Measurements from ENCODE around the gene REXO5.
"Not testable (repeated sequence)": the region's sequence is repeated elsewhere in the genome, so short reads cannot be mapped to it uniquely, and the experiment has no call there.

The REXO5 gene

GRCh38 chr16:20803561-20804214 lies 2.6 kb upstream of the REXO5 start:
- in situ Hi-C loops (cut with HindIII; ENCODE audit: low pct_ligation_motif_present, low sequenced_read_pairs), result no loop called here
- Histone ChIP-seq H3K4me3 (ENCODE audit: low read depth, low read length) (no peak overlapping the region), H3K27ac (no peak overlapping the region), H3K36me3 (replicated peaks) (no peaks in the 10 kb centered on the region), H3K27me3 (replicated peaks) (no peaks in the 10 kb centered on the region)
- DNase-seq, result no peak
- TF ChIP-seq CTCF (IDR thresholded peaks at IDR 0.05; ENCODE audit: low read depth, low read length, missing control alignments), result no peak

GRCh38 chr16:20805684-20806167 lies 601 bp upstream of the REXO5 start:
- peak; percentile 4 for DNase-seq
- H3K36me3 ChIP-seq (replicated peaks); in situ Hi-C loops (cut with HindIII; ENCODE audit: low pct_ligation_motif_present, low sequenced_read_pairs); H3K27me3 ChIP-seq (replicated peaks): not testable (repeated sequence)
- H3K4me3 ChIP-seq (ENCODE audit: low read depth, low read length), result peak overlapping the region; percentile 90
- H3K27ac ChIP-seq, result peak overlapping the region; percentile 8

GRCh38 chr16:20807862-20808261 lies 1.5 kb downstream of the REXO5 start:
- in situ Hi-C loops (cut with HindIII; ENCODE audit: low pct_ligation_motif_present, low sequenced_read_pairs), result no loop called here
- DNase-seq, result no peak
- H3K27me3 ChIP-seq (replicated peaks), result no peaks in the 10 kb centered on the region
- no peak overlapping the region for H3K4me3 ChIP-seq (ENCODE audit: low read depth, low read length)
- no peaks in the 10 kb centered on the region for H3K36me3 ChIP-seq (replicated peaks)
- H3K27ac ChIP-seq, result no peak overlapping the region
- TF ChIP-seq CTCF (IDR thresholded peaks at IDR 0.05; ENCODE audit: low read depth, low read length, missing control alignments), result no peak

GRCh38 chr16:20811889-20812439 lies 5.6 kb downstream of the REXO5 start:
- TF ChIP-seq CTCF (IDR thresholded peaks at IDR 0.05; ENCODE audit: low read depth, low read length, missing control alignments), result no peak
- H3K4me3 ChIP-seq (ENCODE audit: low read depth, low read length), result no peak overlapping the region
- in situ Hi-C loops (cut with HindIII; ENCODE audit: low pct_ligation_motif_present, low sequenced_read_pairs), result no loop called here

GRCh38 chr16:20812510-20812909 lies 6.2 kb downstream of the REXO5 start:
- H3K4me3 ChIP-seq (ENCODE audit: low read depth, low read length), result no peak overlapping the region
- no peaks in the 10 kb centered on the region for H3K36me3 ChIP-seq (replicated peaks)
- no peaks in the 10 kb centered on the region for H3K27me3 ChIP-seq (replicated peaks)
- H3K27ac ChIP-seq, result no peak overlapping the region
- TF ChIP-seq CTCF (IDR thresholded peaks at IDR 0.05; ENCODE audit: low read depth, low read length, missing control alignments), result no peak
- no peak for DNase-seq
- in situ Hi-C loops (cut with HindIII; ENCODE audit: low pct_ligation_motif_present, low sequenced_read_pairs), result no loop called here

More at GRCh38 chr16:20811889-20812439, 5.6 kb downstream of the REXO5 start:
- Histone ChIP-seq H3K36me3 (replicated peaks) (no peaks in the 10 kb centered on the region), H3K27ac (no peak overlapping the region), H3K27me3 (replicated peaks) (no peaks in the 10 kb centered on the region)
- no peak for DNase-seq

- Histone ChIP-seq H3K36me3 (replicated peaks) (no peaks in the 10 kb centered on the region), H3K4me3 (ENCODE audit: low read depth, low read length) (no peak overlapping the region), H3K27ac (no peak overlapping the region), H3K27me3 (replicated peaks) (no peaks in the 10 kb centered on the region)
- in situ Hi-C loops (cut with HindIII; ENCODE audit: low pct_ligation_motif_present, low sequenced_read_pairs), result no loop called here
- no peak for TF ChIP-seq CTCF (IDR thresholded peaks at IDR 0.05; ENCODE audit: low read depth, low read length, missing control alignments)
- DNase-seq, result no peak
Observed at GRCh38 chr16:20814784-20815183, 8.5 kb downstream of the REXO5 start.
